SIG-M5 treated with dmso at 0.1 percent for 504 hours (cell line): Measurements from ENCODE around the gene CLEC18B.
"Not testable (repeated sequence)": the region's sequence is repeated elsewhere in the genome, so short reads cannot be mapped to it uniquely, and the experiment has no call there.

Source experiments
- DNase-seq: peaks from one replicate; lab custom pipeline; 2025; ENCODE audit not compliant: unreplicated experiment; lab: John Stamatoyannopoulos, UW

Gene CLEC18B

GRCh38 chr16:74361646-74362610 lies 59.4 kb downstream of the CLEC18B start:
- DNase-seq = not testable (repeated sequence)
